GM19372 (cell line): ENCODE results near the gene ULK1.
"Not testable (repeated sequence)": the region's sequence is repeated elsewhere in the genome, so short reads cannot be mapped to it uniquely, and the experiment has no call there.

Source experiments
- ATAC-seq: cut with Tn5 transposase; IDR thresholded peaks from one replicate; pipeline ENCODE4 v1.9.1; 2021; ENCODE audit warnings: mild to moderate bottlenecking, low read depth, moderate library complexity; ENCODE audit not compliant: unreplicated experiment

Gene ULK1

DNA sequence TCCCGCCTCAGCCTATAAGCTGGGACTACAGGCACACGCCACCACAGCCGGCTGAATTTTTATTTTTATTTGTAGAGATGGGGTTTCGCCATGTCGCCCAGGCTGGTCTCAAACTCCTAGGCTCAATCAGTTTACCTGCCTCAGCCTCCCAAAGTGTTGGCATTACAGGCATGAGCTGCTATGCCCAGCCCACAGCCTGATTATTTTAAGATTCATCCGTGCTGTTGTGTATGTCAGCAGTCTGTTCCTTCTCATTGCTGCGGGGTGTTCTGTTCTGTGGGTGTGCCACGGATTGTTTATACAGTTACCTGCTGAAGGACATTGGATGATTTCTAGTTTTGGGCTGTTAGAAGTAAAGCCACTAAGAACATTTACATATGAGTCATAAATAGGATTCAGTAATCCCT is 45.7 kb downstream of the ULK1 start:
- ATAC-seq: no peak

DNA sequence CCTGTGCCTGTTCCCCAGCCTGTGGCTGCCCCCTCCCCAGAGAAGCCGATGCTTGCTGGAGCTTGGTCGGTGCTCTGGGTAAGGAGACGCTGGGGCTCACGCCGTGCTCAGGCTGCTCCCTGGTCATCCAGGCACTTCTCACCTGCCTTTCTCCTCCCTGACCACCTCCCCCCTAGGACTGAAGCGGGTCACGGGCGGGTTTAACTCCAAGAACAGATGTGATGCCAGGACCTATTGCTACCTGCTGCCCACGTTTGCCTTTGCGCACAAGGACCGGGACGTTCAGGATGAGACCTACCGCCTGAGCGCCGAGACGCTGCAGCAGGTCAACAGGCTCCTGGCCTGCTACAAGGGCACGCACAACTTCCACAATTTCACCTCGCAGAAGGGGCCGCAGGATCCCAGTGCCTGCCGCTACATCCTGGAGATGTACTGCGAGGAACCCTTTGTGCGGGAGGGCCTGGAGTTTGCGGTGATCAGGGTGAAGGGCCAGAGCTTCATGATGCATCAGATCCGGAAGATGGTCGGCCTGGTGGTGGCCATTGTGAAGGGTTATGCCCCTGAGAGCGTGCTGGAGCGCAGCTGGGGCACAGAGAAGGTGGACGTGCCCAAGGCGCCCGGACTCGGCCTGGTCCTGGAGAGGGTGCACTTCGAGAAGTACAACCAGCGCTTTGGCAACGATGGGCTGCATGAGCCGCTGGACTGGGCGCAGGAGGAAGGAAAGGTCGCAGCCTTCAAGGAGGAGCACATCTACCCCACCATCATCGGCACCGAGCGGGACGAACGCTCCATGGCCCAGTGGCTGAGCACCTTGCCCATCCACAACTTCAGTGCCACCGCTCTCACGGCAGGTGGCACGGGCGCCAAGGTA is 46.9 kb downstream of the ULK1 start:
- ATAC-seq: no peak

DNA sequence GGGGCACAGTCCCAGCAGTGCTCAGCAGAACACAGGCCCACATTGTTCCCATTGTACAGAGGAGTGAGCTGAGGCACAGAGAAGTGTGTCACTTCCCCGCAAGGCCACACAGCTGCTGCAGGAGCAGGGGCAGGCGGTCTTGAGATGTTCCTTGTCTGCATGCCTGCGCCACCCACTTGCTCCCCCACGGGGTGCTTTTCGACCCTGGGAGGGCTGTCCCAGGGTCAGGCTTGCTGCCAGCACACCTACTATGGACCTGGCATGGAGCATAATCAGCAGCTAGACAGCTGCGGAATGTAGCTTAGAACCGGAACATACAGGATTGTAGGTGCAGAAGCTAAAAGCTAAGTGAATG is 47.5 kb downstream of the ULK1 start:
- ATAC-seq: no peak

DNA sequence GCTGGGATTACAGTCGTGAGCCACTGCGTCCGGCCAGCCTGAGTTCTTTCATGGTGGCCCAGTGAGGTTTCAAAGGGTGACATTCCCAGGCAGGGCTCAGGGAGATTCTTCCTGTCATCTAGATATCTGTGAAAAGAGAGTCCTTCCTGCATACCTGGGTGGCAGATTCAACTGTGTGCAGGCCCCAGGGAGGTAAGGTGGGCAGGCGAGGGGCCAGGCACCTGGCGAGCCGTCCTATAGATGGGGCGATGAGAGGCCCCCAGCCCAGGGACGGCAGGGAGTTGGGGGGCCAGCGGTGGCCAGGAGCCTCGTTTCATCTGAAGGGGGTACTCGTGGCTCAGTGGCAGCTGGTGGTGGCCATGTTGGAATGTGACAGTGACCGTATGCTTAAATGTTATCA is 48.2 kb downstream of the ULK1 start:
- ATAC-seq: no peak

DNA sequence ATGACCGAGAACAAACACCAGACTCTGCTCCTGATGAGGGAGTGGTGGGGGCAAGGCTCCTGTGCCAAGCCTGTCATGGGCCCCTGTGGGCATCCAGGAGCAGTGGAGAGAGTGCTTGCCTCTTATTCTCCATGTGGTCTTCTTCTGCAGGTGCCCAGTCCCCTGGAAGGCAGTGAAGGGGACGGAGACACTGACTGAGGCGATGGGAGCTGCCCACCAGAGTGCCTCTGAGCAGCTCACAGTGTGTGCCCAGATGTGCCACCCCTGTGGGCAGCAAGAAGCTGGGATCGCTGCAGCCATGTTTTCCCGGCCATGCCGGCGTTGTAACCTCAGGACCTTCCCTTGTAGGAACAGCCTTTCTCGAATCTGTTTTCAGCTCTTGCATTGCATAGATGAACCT is 49.0 kb downstream of the ULK1 start:
- ATAC-seq: no peak

DNA sequence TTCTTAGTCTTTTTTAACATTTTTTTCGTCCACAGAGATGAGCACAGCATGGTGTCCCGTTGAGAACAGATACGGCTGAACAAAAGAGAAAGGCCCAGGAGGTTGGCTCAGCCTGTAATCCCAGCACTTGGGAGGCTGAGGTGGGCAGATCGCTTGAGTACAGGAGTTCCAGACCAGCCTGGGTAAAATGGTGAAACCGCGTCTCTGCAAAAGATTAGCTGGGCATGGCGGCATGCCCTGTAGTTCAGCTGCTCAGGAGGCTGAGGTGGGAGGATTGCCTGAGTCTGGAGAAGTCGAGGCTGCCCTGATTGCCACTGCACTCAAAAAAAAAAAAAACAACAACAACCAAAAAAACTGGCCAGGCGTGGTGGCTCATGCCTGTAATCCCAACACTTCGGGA is 49.5 kb downstream of the ULK1 start:
- ATAC-seq: no peak

DNA sequence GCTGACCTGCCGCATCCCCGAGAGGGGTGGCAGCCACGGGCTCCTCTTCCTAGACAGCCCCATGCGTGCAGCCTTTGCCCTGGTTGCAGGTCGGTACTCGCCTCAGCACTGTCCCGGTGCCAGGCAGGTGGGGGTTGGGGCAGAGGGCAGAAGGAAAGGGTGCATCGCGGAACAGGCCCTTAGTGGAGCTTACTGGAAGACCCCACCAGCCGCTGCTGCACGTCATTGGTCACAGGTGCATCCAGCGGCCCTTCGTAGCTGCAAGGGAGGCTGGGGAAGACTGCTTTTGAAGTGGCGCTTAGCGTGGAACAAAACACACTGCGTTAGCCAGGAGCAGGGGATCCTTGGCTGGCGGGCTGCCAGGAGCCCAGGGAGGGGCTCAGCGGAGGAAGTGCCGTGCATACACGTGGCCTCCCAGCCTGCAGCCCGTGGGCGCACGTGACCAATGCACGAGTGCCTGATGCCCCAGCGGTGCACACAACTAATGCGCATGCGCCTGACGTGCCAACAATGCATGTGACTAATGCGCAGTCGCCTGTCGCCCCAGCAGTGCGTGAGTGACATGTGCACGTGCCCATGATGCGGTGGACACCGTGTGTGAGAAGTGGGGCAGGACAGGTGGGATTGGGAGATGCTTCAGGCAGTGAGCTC is 50.3 kb downstream of the ULK1 start:
- no peak for ATAC-seq

DNA sequence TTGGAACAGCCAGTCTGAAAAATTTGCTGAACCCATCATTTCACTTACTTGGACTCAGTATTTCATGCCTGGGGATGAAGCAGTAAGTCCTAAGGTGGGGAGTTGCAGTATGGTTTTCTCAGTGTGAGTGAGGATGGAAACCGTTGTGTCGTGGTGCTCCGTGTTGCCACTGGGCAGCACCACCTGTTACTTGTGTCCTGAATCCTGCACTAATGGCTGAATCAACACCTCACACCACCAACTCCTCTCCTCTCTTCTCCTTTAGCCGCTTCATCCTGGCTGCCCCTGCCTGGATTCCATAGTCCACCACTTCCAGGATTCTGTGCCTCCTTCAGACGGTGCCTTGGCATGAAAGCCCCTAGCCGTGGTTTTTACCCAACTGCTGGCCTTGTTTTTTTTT is 52.3 kb downstream of the ULK1 start:
- ATAC-seq: no peak

DNA sequence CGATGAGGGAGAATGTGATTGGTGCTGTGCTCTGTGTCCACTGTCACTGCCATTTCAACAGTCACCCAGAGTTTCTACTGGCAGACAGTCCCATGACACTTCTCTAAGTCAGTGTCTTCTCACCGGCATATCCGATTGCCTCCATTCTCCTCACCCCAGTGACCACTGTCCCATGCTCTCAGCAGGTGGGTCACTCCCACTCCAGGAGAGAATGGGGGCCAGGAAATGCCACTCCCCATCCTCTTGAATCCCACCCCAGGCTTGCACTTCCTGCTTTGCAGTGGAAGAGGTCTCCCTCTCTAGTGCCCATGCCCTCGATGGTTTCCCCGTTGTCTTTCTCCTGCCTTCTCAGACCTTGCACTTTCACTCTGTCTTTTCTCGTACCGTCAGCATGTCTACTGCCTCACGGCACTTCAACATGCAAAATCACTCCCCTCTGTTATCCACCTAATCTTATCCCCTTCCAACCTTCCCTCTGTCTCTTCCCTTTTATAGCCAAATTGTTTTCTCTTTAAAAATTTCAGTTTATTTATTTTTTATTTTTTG is 53.1 kb downstream of the ULK1 start:
- no peak for ATAC-seq

DNA sequence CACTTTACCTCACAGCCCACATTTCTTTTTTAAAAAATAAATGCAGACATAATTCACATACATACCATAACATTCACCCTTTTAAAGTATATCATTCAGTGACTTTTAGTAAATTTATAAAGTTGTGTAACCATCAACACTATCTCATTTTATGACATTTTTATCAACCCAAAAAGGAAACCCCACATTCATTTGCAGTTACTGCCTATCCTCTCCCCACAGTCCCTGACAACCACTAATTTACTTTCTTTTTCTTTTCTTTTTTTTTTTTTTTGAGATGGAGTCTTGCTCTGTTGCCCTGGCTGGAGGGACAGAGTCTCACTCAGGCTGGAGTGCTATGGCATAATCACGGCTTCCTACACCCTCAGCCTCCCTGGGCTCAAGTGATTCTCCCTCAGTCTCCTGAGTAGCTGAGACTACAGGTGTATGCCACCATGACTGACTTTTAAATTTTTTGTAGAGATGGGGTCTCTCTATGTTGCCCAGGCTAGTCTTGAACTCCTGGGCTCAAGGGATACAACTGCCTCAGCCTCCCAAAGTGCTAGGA is 53.8 kb downstream of the ULK1 start:
- no peak for ATAC-seq

DNA sequence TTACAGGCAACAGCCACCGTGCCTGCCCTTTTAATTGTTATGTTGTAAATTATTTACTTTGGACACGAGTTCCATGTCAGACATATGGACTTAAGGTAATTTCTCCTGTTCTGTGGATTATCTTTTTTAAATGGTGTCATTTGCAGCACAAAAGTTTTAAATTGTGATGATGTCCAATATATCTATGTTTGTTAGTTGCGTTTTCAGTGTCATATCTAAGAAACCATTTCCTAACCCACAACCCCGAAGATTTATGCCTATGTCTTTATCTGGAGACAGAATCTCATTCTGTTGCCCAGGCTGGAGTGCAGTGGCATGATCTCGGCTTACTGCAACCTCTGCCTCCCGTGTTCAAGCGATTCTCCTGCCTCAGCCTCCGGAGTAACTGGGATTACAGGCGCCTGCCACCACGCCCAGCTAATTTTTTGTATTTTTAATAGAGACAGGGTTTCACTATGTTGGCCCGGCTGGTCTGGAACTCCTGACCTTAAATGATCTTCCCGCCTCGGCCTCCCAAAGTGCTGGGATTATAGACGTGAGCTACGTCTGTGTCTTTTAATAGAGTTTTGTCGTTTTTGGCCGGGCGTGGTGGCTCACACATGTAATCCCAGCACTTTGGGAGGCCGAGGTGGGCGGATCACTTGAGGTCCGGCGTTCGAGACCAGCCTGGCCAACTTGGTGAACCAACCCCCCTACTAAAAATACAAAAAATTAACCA is 54.5 kb downstream of the ULK1 start:
- ATAC-seq: not testable (repeated sequence)

DNA sequence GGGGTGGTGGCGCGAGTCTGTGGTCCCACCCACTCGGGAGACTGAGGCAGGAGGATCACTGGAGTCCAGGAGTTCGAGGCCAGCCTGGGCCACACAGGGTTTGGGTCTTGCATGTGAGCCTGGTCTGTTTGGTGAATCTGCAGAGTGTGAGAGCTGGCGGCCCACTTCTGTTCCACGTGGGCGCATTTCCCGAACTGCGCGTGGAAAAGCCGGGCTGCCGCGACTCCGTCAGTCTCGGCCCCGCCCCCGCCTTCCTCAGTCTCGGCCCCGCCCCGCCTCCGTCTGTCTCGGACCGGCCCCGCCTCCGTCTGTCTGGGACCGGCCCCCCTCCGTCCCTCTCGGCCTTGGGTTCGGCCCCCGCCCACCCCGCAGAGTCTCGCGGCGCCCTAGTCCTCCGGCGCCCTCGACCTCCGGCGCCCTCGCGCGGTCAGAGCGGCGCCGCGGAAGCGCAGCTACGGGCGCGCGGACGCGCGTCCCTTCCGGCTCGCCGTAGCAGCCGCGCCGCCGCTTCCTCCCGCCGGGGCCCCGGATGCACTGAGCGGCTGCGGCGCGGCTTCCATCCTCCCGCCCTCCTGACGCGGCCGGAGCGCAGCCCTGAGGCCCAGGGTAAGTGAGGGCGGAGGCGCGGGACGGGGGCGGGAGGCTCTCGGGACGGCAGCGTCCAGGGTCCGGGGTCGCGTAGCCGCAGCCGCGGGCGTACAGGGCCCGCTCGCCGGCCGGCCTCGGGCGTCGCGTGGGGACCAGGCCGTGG is 55.2 kb downstream of the ULK1 start, which contains the start of gene EP400:
Gene EP400, plus strand, starts transcription at position 512 of the 751 bp plus-strand sequence. CDS start 10,678 bp downstream, outside the sequence.
- ATAC-seq: peak; percentile 89

DNA sequence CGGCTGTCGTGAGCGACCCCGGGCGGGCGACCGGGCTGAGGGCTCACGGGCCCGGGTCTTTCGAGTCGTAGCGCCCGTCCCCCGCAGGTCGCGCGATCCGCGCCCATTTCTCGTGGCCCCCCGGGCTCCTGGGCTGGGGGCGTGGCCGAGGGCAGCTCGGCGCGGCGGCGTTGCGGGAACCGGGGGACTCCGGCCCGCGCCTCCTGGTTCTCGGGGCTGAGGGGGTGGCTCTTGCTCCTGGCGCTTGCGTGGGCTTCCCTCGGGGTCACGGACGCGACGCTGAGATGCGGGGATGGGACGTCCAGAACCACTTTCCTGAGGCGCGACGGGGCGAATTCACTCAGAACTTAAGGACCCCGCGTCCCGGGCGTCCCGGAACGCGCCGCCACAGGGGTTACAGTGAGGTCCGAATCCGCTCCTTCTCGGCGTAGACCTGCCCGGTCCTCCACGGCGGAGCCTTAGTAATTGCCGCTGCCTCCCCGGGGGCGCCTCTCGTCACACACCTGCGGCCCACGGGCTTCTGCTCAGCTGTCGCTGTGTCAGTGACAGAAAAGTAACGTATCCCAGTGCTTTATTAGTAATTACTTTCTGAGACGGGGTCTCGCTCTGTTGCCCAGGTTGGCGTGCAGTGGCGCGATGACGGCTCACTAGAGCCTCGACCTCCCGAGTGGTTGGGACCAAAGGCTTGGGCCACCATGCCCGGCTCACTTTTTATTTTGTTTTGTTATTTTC is 55.9 kb downstream of the ULK1 start:
- peak; percentile 22 for ATAC-seq

DNA sequence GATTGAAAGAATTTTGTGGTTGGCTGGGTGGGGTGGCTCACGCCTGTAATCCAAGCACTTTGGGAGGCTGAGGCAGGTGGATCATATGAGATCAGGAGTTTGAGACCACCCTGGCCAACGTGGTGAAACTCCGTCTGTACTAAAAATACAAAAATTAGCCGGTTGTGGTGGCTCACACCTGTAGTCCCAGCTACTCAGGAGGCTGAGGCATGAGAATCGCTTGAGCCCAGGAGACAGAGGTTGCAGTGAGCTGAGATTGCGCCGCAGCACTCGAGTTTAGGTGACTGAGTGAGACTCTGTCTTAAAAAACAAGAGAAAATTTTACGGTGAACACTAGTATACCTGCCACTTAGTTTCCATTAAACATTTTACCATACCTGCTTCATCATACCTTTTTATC is 59.4 kb downstream of the ULK1 start:
- ATAC-seq: not testable (repeated sequence)

DNA sequence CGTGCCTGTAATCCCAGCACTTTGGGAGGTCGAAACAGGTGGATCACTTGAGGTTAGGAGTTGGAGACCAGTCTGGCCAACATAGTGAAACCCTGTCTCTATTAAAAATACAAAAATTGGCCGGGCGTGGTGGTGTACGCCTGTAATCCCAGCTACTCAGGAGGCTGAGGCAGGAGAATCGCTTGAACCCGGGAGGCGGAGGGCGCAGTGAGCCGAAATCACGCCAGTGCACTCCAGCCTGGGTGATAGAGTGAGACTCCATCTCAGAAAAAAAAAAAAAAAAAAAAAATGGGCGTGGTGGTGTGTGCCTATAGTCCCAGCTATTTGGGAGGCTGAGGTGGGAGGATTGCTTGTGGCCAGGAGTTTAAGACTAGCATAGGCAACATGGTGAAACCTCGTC is 60.0 kb downstream of the ULK1 start:
- not testable (repeated sequence) for ATAC-seq

DNA sequence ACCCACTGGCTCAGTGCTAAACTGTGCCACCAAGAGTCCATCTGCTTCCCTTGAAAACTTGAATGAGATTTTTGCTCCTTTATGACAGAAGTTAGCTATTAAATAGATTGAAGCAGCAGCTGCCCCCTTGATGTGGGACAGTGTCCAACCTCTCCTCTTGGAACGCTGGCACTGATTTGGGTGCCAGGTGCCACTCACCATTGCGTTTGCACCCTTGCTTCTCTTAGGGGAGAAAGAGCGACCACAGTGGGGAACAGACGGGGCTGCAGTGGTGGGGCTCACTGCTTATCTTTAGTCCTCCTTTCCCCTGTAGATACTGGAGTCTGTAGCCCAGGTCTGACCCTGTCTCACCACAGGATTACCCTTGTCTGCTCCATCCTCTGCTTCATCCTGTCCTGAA is 64.7 kb downstream of the ULK1 start:
- no peak for ATAC-seq

DNA sequence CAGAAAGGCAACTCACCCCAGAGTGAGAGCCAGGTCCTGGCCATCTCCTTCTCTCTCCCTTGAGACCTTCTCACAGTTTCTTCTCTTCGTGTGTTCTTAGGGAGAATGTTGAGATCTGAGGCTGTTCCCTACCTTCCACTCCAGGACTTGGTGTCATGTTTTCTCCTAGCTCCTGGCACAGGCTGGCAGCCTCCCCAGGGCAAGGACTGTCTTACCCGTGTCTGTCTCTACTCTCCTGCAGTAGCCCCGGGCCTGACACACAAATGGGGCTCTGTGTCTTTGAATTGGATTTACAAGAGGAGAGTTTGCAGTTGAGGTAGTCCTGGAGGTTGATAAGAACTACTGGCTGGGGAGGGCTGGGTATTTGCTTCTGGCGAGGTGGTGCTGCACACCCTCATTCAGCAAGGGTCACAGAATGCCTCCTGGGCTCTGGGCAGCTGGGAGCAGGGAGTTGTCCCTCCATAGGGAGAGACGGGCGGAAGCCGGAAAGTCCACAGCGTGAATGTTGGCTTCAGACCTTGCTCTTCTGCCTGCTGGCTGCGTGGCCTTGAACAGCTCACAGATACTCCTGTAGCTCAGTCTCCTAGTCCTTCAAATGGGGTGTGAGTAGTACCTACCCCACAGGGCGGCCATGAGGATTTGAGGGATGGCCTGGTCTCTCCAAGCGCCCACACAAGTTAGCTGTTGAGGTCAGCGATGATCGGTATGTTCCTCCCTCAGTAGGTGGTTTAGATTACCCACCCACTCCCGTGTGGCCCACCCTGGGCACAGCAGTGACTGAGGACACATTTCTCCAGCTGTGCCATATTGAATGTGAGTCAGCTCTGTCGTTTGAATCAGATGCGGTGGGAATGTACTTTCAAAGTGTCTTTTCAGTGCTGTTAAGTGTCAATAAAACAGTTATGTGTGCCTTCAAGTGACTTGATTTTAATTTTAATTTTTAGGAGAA is 65.5 kb downstream of the ULK1 start:
- no peak for ATAC-seq

DNA sequence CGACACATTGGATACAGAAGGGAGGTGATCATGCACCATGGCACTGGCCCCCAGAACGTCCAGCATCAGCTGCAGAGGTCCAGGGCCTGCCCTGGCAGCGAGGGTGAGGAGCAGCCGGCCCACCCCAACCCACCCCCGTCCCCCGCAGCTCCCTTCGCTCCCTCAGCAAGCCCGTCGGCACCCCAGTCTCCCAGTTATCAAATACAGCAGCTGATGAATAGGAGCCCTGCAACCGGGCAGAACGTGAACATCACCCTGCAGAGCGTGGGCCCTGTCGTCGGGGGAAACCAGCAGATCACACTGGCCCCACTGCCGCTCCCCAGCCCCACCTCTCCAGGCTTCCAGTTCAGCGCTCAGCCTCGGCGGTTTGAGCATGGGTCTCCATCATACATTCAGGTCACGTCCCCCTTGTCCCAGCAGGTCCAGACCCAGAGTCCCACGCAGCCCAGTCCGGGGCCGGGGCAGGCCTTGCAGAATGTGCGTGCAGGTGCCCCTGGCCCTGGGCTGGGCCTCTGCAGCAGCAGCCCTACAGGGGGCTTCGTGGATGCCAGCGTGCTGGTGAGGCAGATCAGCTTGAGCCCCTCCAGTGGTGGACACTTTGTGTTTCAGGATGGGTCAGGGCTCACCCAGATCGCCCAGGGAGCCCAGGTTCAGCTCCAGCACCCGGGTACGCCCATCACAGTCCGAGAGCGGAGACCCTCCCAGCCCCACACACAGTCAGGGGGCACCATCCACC is 66.3 kb downstream of the ULK1 start:
- ATAC-seq: not testable (repeated sequence)
